Activated CD4-positive, CD25-positive, alpha-beta regulatory T cell treated with anti-CD3 and anti-CD28 coated beads, Interleukin-2, amount 50 U/mL, for 16 hours (primary cell): ENCODE results near the gene ERBB4.

Source experiments
- DNase-seq: peaks from one replicate; pipeline ENCODE4 v3.0.0-alpha.2; 2020; ENCODE audit warnings: low read depth, low spot score

Gene ERBB4

DNA sequence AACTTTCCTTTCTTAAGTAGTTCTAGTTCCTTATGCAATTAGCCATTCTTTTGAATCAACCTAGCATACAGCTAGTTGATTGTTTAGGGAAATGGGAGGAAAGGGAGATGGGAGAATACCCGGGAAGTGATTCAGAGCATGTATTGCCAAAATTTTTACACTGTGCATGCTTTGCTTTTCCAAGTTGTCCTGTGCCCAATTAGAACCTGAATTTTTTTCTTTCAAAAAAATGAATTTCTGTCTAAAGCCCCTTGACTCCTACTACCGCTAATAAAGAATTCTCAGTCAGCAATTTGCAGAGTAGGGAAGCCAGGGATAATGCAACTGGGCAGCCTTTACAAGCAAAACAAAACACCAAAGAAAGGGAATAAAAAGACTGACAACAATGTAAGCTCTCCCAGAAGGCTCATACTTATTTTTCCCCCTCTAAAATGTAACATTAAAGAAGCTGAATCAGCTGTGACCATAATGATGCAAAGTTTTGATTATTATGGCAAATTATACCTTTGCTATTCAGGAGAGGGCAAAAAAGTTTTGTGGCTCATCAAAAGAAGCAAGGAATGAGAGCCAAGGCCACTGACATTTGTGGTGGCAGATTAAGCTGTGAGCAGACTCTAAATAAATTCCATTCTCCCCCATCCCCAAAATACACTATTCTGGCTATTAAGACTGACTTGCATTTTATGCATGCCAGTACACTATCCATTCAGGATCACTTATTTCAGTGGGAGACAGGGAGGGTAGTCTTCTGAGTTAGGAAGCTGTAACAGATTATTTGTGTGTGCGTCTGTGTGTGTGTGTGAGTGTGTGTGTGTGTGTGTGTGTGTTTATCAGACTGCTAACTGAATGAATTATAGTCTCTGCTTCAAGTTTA, 174.3 kb downstream of the ERBB4 start:
- DNase-seq, result no peak

DNA sequence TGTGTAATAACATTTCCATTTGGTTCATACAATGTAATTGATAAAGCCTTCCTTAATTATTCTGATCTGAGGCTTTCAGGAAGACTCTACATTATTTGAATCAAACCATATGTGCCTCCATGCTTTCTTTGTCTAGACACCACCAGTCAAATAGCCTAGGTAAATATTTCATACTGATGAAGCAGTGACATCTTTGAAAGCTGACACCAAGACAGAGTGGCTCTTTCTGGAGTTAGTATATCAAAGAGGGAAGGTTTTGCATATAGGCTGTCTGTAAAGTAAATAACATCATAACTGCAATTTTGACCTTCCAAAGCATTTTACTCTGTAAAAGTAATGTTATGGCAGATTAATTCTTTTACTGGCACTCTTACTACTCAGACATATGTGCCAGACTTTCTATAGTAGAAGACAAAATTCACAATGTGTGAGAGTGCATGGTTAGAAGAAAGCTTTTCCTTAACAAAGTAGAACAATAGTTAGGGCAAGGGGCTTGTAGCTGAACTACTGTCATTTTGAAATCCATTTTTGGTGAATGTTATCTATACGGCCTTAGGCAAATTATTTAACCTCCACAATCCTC, 177.3 kb downstream of the ERBB4 start:
- no peak for DNase-seq

DNA sequence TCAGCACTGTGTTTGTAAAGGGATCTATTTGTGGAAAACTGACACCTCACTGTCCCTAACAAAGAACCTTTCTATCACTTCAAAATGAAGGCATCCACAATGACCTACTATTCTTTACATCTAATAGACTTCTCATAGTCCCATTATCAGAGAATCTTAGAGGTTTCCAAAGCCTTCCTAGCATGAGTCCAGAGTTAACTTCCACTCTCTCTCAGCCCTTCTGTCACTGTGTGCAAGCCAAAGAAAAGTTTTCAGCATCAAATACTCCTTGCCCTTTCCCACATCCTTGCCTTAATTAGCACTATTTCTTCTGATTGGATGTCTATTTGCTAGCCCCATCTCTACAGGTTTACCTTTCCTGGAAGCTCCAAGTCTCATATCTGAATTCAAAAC, 178.5 kb downstream of the ERBB4 start:
- no peak for DNase-seq

DNA sequence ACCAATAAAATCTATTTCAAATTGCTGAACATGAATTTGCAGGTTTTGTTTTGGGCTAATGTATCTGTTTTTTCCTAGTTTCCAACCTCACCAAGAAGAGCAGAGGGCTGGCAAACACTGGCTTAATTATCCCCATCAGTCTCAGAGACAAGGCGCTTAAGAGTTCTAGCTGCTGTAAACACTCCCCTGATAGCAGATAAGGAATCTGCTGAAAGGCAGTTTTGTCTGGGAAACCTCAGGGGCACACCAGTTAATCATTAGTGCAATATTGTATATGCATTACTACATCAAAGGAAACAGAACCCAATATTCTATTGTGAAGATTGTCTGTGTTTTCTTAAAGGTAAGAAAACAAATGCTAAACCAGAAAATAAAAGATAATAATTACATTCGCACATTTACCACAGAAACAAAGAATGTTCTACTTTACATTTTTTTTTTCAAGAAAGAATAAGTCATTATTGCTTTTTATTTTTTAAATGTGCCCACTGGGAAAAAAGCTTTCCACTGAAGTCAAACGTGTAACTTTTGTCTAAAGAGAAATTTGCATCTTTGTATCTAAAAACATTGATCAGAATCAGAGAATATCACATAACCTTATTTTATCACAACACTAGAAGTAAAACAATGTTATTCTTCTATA, 179.1 kb downstream of the ERBB4 start:
- no peak for DNase-seq

DNA sequence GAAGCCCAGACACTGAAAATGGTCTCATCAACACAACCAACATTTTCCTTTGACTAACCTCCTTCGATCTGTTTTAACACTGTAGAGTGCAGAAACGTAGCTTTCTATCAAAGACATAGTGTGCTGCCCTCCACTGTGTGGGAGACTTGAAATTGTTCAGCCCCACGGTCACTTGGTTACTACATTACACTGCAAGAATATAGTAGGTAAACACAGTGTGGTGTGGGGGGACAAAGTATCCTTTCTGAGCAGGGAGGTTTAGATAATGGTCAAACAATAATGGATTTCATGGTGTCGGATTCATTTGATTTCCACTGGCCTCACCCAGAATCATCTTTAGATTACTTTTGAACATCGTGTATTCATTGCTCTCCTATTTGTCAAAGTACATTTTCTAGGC, 181.0 kb downstream of the ERBB4 start:
- no peak for DNase-seq

DNA sequence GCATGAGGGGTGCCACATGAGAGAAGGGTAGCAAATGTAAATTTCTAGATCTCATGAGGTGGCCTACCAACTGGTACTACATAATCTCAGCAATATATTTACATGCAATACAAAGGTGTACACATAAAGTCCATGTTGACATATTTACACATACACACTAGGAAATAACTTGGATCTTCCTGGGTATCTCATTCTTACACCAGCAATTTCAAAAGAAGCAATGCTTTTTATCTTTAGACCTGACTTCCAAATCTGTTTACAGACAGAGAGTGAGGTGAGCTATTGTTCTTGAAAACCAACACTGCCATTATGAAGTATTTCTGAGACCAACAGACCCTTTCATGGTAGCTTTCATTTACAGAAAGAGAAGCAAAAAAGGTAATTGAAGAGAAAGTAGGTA, 184.2 kb downstream of the ERBB4 start:
- no peak for DNase-seq

DNA sequence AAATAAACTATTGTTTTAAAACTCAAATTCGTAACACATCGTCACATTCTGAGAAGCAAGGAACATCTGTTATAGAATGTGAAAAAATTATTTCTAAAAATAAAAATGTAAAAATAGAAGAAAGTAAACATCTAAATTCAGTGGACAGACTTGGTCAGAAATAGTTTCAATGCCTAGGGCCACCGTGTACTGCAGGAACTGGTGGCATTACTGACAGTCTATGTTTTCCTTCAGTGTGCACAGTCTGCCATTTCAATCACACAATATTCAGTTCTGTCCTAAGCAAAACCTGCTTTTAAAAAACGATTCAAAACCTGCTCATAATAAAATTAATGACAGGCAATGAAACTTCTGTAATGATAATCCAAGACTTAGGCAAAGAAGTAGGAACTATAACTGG, 190.1 kb downstream of the ERBB4 start:
- no peak for DNase-seq

DNA sequence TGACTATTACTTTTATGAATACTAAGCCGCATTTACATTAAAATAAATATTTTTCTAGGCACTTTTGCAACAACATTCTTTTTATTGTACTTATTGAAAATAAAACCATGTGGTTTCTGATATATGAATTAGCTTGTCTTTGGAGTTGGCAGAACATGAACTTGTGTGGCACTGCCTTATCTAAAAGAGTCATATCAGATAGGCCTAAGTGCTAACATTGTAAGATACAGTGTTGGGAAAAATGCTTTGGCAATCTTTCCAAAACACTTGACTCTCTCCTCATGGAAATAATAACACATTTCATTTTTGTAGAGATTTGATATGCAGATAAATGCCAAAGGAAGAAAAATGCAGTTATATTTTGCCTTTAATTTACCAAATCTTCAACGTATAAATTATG, 191.7 kb downstream of the ERBB4 start:
- no peak for DNase-seq

DNA sequence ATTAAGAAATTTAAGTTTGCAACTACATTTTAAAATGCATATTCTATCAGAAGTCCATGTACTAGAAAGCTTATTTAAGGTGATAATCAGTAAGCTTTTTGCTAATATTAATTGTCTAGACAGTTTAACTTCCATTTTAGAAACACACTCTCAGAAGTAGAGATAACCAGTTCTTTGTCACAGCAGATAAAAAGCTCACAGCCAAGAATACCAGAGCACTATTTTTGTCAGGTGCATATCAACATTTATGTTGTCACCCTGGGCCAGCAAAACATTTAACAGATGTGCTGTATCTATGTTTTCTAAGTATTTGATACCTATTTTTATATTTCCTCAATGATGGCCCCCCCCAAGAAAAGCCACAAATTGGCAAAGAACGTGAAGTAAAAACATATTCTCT, 192.6 kb downstream of the ERBB4 start:
- no peak for DNase-seq

DNA sequence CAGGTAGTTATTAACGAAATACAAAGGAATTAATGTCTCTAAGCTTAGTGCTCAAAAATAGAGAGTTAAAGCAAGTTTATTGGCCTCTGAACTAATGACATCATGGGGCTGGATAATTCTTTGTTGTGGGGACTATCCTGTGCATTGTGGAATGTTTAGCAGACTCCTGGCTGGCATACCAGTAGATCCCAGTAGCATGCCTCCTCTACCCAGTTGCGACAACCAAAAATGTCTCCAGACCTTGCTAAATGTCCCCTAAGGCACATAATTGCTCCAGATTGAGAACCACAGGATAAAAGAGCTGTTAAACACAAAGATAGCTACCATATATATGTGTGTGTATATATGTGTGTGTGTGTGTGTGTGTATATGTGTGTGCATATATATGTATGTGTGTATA, 194.5 kb downstream of the ERBB4 start:
- DNase-seq, result no peak

DNA sequence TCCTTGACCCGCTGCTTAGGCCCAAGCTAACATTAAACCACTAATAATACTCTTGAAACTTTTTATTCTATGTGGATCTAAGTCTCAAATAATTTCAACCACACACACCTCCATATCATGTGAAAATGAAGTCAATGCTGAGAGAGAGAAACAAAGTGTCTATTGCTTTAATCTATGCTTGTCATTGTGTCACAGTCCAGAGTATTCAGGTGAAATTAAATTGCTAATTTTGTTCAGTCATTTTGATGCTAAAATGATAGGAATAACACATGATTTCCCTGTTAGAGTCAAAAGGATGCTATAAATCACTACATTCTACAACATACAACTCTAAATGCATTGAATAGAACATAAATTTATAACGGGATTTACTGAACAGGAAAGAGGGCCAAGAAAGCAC, 195.4 kb downstream of the ERBB4 start:
- no peak for DNase-seq

DNA sequence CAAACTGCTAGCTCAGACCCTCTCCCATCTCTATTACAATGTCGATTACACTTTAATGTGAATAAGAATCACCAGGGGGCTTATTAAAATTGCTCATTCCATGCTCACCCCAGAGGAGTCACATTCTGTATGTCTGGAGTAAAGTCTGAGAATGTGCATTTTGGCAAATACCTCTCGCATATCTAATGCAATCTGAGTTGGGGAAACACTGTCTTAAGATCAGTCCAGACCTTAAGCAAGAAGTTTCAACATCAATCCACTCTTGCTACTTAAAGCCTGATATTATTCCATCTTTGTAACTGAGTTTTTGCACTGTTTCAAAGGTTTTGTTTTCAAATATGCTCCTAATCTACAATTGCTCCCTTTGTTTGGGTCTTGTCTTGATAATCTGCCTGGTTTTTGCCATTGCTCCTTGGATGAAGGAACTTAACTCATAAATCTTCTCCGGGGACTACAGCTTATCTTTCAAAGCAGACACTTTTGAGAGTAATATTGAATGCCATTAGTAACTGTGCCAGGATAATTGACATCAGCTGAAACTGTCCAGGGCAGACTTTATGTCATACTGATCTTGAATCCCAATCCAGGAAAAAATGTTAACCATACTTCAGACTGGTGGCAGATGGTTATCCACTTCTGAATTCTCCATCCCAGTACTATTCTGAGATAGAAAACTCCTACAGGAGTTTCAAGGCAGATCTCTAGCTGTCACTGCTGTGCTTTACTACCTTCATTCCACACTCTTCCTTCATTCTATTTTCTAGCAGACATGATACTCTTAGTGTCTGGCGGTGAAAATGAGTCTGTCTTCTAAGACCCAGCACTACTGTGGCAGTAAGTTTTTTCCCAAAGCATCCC, 200.9 kb downstream of the ERBB4 start:
- no peak for DNase-seq

DNA sequence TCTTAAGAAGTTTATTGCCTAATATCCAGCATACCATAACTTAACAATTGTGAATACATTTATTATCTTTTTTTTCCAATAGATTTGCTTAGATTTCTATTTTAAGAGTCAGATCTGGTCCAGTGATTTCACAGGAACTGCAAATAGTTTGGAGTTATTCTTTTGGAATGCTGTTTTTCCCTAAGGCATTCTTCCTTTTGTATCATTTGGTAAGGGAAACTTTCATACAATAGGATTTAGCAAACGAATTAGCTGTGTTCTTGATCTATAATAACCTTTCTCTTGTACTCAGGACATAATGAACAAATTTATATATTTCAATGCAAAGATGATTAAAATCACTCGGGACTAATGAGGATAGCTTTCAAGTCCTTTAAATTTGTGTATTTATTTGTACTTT, 201.6 kb downstream of the ERBB4 start:
- DNase-seq, result no peak

DNA sequence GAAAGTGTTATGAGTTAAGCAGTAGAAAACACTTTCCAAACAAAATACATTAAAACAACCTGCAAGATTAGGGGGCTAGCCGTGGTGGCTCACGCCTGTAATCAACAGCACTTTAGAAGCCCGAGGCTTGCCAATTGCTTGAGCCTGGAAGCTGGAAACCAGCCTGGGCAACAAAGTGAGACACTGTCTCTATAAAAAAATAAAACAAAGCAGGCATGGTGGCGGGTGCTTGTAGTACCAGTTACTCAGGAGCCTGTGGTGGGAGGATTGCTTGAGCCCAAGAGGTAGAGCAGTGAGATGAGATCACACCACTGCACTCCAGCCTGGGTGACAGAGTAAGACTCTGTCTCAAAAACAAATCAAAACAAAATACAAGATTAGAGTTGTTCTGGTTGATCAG, 208.3 kb downstream of the ERBB4 start:
- no peak for DNase-seq

DNA sequence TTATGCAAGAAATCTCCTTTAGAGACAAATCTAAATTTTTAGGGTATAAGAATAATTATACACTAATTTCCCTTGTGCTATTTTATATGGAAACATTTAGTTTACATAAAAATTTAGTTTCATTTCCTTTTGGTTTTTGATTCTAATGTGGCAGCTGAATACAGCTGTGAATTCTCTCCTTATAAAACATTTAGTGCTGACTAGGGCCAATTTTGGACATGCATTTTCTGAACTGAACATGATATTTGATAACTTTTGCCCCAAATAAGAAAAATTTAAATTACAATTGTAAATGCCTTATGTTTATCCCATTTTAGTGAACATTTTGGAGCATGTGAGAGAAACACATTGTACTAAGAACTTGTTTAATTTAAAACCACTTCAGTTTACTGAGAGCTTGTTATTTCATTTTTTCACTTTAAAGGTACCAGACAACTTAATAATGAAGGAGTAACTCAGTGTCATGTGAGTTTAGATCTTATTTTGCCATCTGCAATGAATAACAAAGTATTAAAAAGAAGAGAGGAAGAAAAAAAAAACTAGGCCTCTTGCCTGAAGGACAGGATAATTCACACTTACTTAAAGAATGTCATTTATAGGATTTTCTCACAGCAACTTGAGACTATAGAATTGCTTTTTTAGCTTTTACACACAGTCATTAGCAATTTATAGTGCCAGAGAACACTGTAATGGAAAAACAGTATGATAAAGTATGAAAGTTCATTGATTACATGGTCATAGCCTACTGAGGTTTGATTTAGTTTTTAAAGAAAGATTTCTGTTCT, 209.7 kb downstream of the ERBB4 start:
- no peak for DNase-seq

DNA sequence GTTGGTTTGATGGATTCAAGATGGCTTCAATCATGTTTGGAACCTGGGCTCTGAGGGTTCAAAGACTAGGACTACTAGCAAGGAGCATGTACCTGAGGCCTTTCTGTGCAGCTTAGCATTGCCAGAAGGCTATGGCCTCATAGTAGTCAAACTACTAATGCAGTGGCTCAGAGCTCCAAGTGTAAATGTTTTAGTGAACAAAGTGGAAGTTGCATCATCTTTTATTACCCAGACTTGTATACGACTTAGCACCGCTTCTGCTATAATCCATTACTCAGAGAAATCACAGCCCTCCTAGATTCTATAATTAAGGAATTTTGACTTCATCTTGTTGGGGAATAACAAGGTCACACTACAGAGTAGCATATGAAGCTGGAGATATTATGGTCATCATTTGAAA, 210.5 kb downstream of the ERBB4 start:
- DNase-seq, result no peak

DNA sequence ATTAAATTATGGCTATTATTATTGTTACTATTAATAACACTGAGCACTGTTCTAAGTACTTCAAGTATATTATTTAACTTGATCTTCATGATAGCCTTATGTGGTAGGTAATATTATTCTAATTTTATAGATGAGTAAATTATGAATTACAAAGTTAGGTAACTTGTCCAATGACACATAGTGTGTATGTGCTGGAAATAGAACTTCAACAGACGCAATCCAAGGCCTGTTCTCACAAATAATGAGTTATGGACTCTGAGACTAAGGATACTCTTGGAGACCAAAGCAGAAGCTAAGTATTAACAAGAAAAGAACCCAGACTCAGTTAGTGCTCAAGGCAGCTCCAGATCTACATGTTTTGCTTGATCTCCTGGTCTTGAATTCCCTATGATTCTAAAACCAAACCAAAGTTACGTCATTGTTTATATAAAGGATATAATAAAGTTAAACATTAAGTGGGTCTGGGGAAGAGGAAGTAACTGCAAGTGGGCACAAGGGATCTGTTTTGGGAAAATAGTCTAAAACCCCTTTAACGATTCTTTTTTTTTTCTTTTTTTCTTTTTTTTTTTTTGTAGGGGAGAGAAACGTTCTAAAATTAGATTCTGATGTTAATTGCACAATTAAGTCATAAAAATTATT, 211.3 kb downstream of the ERBB4 start:
- DNase-seq, result no peak

DNA sequence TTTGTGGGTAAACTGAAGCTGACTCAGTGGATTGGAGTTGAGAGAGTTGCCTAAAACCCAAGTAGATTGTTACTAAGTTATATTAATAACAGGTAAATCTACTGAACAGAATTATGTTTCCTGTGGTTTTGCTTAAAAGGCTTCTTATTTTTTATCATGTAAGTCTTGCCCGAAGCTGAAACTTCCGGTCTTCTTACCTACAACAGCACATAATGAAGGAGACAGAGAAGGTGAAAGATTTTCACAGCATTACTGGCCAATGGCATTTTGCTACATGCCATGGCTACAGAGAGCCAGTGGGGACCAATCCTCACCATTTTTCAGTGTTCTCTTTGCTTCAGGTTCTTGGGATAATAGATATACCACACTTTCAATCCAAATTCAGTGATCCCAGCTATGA, 220.0 kb downstream of the ERBB4 start:
- DNase-seq, result no peak

DNA sequence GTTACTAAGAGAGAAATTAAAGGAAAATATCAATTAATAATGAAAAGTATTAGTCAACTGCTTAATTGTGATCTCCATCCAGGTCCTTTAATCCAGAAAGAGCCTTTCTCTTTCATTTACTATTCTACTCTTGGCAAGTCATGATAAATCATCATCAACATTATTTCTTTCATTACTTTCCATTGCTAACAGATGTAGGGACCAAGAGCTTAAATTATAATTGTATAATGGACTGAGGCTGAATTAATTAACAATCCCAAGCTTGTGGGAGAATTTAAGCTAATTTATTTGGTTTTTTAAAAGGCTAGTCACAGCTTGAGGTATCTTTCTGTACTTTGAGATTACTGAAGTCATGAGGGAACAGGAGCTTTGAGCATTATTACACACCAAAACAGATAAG, 223.9 kb downstream of the ERBB4 start:
- DNase-seq, result no peak

DNA sequence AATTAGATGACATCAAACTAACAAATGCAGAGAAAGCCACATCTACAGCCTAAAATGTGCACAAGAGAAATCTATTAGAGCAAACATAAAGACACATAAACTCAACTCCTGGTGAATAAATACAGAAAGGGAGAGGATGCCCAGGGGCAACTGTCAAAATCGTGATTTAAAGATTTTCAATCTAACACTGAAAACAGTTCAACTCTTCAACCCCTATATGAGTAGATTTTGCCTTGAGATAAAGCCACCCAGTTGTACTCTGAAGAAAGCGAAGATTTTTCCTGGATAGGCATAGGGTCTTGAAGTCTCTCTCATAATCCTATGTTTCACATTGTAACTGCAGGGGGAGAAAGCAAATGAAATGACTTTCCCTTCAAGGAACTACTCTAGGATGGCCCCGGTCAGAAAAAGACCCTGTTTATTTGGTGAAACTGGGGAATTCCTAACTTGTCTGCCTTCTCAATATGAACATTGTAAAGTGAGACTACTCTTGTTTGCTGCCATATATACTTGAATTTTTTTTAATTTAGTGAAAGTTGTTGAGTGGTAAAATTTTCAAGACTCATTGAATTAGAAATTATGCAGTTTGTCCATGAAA, 226.7 kb downstream of the ERBB4 start:
- DNase-seq, result no peak
